OCI-M2 (cell line): ENCODE data around the gene STX8.
"Not testable (repeated sequence)": the region's sequence is repeated elsewhere in the genome, so short reads cannot be mapped to it uniquely, and the experiment has no call there.

Source experiments
- DNase-seq: peaks from one replicate; lab custom pipeline; 2025; ENCODE audit not compliant: unreplicated experiment; lab: John Stamatoyannopoulos, UW

The STX8 gene

GRCh38 chr17:9512323-9513168 lies 63.1 kb downstream of the STX8 start:
- DNase-seq: no peak

GRCh38 chr17:9509236-9509816 lies 66.3 kb downstream of the STX8 start:
- DNase-seq: no peak

- no peak for DNase-seq
These were observed 76.6 kb downstream of the STX8 start for GRCh38 chr17:9499041-9499440.

GRCh38 chr17:9498490-9498889 lies 77.1 kb downstream of the STX8 start:
- DNase-seq: no peak

- DNase-seq: no peak
These were observed 87.1 kb downstream of the STX8 start for GRCh38 chr17:9488556-9488955.

GRCh38 chr17:9487406-9487805 lies 88.2 kb downstream of the STX8 start:
- no peak for DNase-seq

- DNase-seq: no peak
These were observed 90.8 kb downstream of the STX8 start for GRCh38 chr17:9484789-9485188.

GRCh38 chr17:9479964-9480363 lies 95.7 kb downstream of the STX8 start:
- no peak for DNase-seq

- DNase-seq: no peak
These were observed 96.7 kb downstream of the STX8 start for GRCh38 chr17:9478889-9479288.

GRCh38 chr17:9475101-9475658 lies 100.4 kb downstream of the STX8 start:
- DNase-seq: no peak

GRCh38 chr17:9473711-9474110 lies 101.9 kb downstream of the STX8 start:
- DNase-seq: no peak

GRCh38 chr17:9472541-9472940 lies 103.1 kb downstream of the STX8 start:
- DNase-seq: no peak

GRCh38 chr17:9472094-9472493 lies 103.5 kb downstream of the STX8 start:
- DNase-seq: no peak

GRCh38 chr17:9470171-9470570 lies 105.4 kb downstream of the STX8 start:
- no peak for DNase-seq

- no peak for DNase-seq
These were observed 106.7 kb downstream of the STX8 start for GRCh38 chr17:9468937-9469336.

- DNase-seq: no peak
These were observed 107.1 kb downstream of the STX8 start for GRCh38 chr17:9468532-9468931.

- no peak for DNase-seq
These were observed 108.1 kb downstream of the STX8 start for GRCh38 chr17:9467518-9467917.

GRCh38 chr17:9465210-9465921 lies 110.3 kb downstream of the STX8 start:
- no peak for DNase-seq

- no peak for DNase-seq
These were observed 118.6 kb downstream of the STX8 start for GRCh38 chr17:9457005-9457404.

- no peak for DNase-seq
These were observed 119.3 kb downstream of the STX8 start for GRCh38 chr17:9456330-9456729.

- no peak for DNase-seq
These were observed 123.7 kb downstream of the STX8 start for GRCh38 chr17:9451934-9452333.

- not testable (repeated sequence) for DNase-seq
These were observed 128.3 kb downstream of the STX8 start for GRCh38 chr17:9447298-9447697.
